NCI-H146 treated with DMSO at 0.1 percent for 48 hours (cell line): ENCODE data around the gene GLIS1.

Experiments used
- DNase-seq: peaks from one replicate; lab custom pipeline; 2025; ENCODE audit not compliant: unreplicated experiment; lab: John Stamatoyannopoulos, UW

GLIS1 gene

GRCh38 chr1:53582211-53583020 lies 156.5 kb downstream of the GLIS1 start:
- peak; percentile 15 for DNase-seq

GRCh38 chr1:53581476-53581875 lies 157.5 kb downstream of the GLIS1 start:
- DNase-seq: no peak

- DNase-seq: no peak
Measured at GRCh38 chr1:53580739-53581475, 158.1 kb downstream of the GLIS1 start.

- no peak for DNase-seq
Measured at GRCh38 chr1:53580009-53580400, 159.0 kb downstream of the GLIS1 start.

- no peak for DNase-seq
Measured at GRCh38 chr1:53579221-53580008, 159.5 kb downstream of the GLIS1 start.

GRCh38 chr1:53578358-53578757 lies 160.6 kb downstream of the GLIS1 start:
- no peak for DNase-seq

GRCh38 chr1:53577761-53578100 lies 161.2 kb downstream of the GLIS1 start:
- no peak for DNase-seq

GRCh38 chr1:53576866-53577760 lies 161.9 kb downstream of the GLIS1 start:
- DNase-seq: no peak

- DNase-seq: no peak
Measured at GRCh38 chr1:53576381-53576801, 162.6 kb downstream of the GLIS1 start.

GRCh38 chr1:53575955-53576320 lies 163.0 kb downstream of the GLIS1 start:
- no peak for DNase-seq

- DNase-seq: no peak
Measured at GRCh38 chr1:53575141-53575954, 163.6 kb downstream of the GLIS1 start.

GRCh38 chr1:53574621-53575020 lies 164.3 kb downstream of the GLIS1 start:
- DNase-seq: no peak

GRCh38 chr1:53573931-53574330 lies 165.0 kb downstream of the GLIS1 start:
- no peak for DNase-seq

- no peak for DNase-seq
Measured at GRCh38 chr1:53573522-53573921, 165.4 kb downstream of the GLIS1 start.

GRCh38 chr1:53572815-53573173 lies 166.2 kb downstream of the GLIS1 start:
- no peak for DNase-seq

- peak; percentile 19 for DNase-seq
Measured at GRCh38 chr1:53572065-53572814, 166.7 kb downstream of the GLIS1 start.

GRCh38 chr1:53568540-53568939 lies 170.4 kb downstream of the GLIS1 start:
- no peak for DNase-seq

GRCh38 chr1:53567851-53568250 lies 171.1 kb downstream of the GLIS1 start:
- no peak for DNase-seq

GRCh38 chr1:53567450-53567849 lies 171.5 kb downstream of the GLIS1 start:
- no peak for DNase-seq
